Measurements from ENCODE around the gene SLC24A3. TPM values are rescaled to one million over a fixed set of nuclear protein-coding genes. Genes with fewer than 3 reads are reported as not detected.

The SLC24A3 gene
- total RNA-seq, 1 donor from 2014 or later: 0.21 TPM

GRCh38 chr20:19404826-19405225 lies 192.4 kb downstream of the SLC24A3 start:
- Histone ChIP-seq H4K20me1 (ENCODE audit: low read depth) (no peaks in the 10 kb centered on the region), H3K9me3 (ENCODE audit: low read depth) (no peaks in the 10 kb centered on the region), H3K4me3 (no peak overlapping the region), H3K9ac (no peak overlapping the region), H3K79me2 (ENCODE audit: low read depth) (no peaks in the 10 kb centered on the region), H3K27me3 (no peaks in the 10 kb centered on the region), H3K4me2 (no peak overlapping the region), H2AFZ (replicated peaks) (no peak overlapping the region), H3K27ac (no peak overlapping the region), H3K4me1 (no peaks in the 10 kb centered on the region), H3K36me3 (no peaks in the 10 kb centered on the region), H3F3A (ENCODE audit: low read depth) (no peaks in the 10 kb centered on the region)
- Mint-ChIP-seq H3K4me1 (no peaks in the 10 kb centered on the region), H3K27ac (no peak overlapping the region), H3K36me3 (no peaks in the 10 kb centered on the region), H3K4me3 (no peak overlapping the region), H3K9me3 (no peaks in the 10 kb centered on the region), H3K27me3 (ENCODE audit: insufficient read depth, low read depth) (peaks cover 2% of the 10 kb centered on the region)
- TF ChIP-seq CTCF (IDR thresholded peaks at IDR 0.05) (no peak), EZH2phosphoT487 (IDR thresholded peaks at IDR 0.05) (no peak), EZH2 (IDR thresholded peaks at IDR 0.05) (no peak)
- DNase-seq (ENCODE audit: low spot score): no peak

- TF ChIP-seq EZH2 (IDR thresholded peaks at IDR 0.05) (no peak), CTCF (IDR thresholded peaks at IDR 0.05) (no peak), EZH2phosphoT487 (IDR thresholded peaks at IDR 0.05) (no peak)
Measured at GRCh38 chr20:19405958-19406357, 193.5 kb downstream of the SLC24A3 start.

GRCh38 chr20:19406381-19406780 lies 193.9 kb downstream of the SLC24A3 start:
- H3K4me1 Mint-ChIP-seq: no peaks in the 10 kb centered on the region
- no peaks in the 10 kb centered on the region for H3K36me3 ChIP-seq
- H3F3A ChIP-seq (ENCODE audit: low read depth): no peaks in the 10 kb centered on the region
- no peak overlapping the region for H2AFZ ChIP-seq (replicated peaks)
- no peaks in the 10 kb centered on the region for H4K20me1 ChIP-seq (ENCODE audit: low read depth)
- DNase-seq (ENCODE audit: low spot score): no peak
- no peak overlapping the region for H3K4me3 ChIP-seq
- no peak overlapping the region for H3K9ac ChIP-seq
- TF ChIP-seq CTCF (IDR thresholded peaks at IDR 0.05) (no peak), EZH2 (IDR thresholded peaks at IDR 0.05) (no peak), EZH2phosphoT487 (IDR thresholded peaks at IDR 0.05) (no peak)
- H3K9me3 Mint-ChIP-seq: no peaks in the 10 kb centered on the region
- no peaks in the 10 kb centered on the region for H3K79me2 ChIP-seq (ENCODE audit: low read depth)
- H3K27ac ChIP-seq: no peak overlapping the region
- no peaks in the 10 kb centered on the region for H3K36me3 Mint-ChIP-seq
- H3K27ac Mint-ChIP-seq: no peak overlapping the region
- H3K4me1 ChIP-seq: no peaks in the 10 kb centered on the region
- no peak overlapping the region for H3K4me3 Mint-ChIP-seq
- H3K27me3 ChIP-seq: no peaks in the 10 kb centered on the region
- peaks cover 2% of the 10 kb centered on the region for H3K27me3 Mint-ChIP-seq (ENCODE audit: insufficient read depth, low read depth)
- no peaks in the 10 kb centered on the region for H3K9me3 ChIP-seq (ENCODE audit: low read depth)
- H3K4me2 ChIP-seq: no peak overlapping the region

More at GRCh38 chr20:19405958-19406357, 193.5 kb downstream of the SLC24A3 start:
- no peak overlapping the region for H3K27ac Mint-ChIP-seq
- Histone ChIP-seq H3K36me3 (no peaks in the 10 kb centered on the region), H3K9me3 (ENCODE audit: low read depth) (no peaks in the 10 kb centered on the region), H3K4me1 (no peaks in the 10 kb centered on the region), H3K27me3 (no peaks in the 10 kb centered on the region), H3K9ac (no peak overlapping the region), H3K79me2 (ENCODE audit: low read depth) (no peaks in the 10 kb centered on the region), H2AFZ (replicated peaks) (no peak overlapping the region), H3K4me2 (no peak overlapping the region), H4K20me1 (ENCODE audit: low read depth) (no peaks in the 10 kb centered on the region), H3K27ac (no peak overlapping the region), H3F3A (ENCODE audit: low read depth) (no peaks in the 10 kb centered on the region), H3K4me3 (no peak overlapping the region)
- DNase-seq (ENCODE audit: low spot score): no peak
- no peaks in the 10 kb centered on the region for H3K4me1 Mint-ChIP-seq
- no peak overlapping the region for H3K4me3 Mint-ChIP-seq
- H3K27me3 Mint-ChIP-seq (ENCODE audit: insufficient read depth, low read depth): peaks cover 2% of the 10 kb centered on the region
- H3K9me3 Mint-ChIP-seq: no peaks in the 10 kb centered on the region
- no peaks in the 10 kb centered on the region for H3K36me3 Mint-ChIP-seq
